GM23338 (cell line): ENCODE results near the gene ALDOA. TPM values are rescaled to one million over a fixed set of nuclear protein-coding genes. Genes with fewer than 3 reads are reported as not detected.

Source experiments
- CREB1 ChIP-seq: fragments of 250-450 bp; sonication (Bioruptor Pico); IDR thresholded peaks from 2 replicates; pipeline ENCODE4 v1.5.0; 2020; ENCODE audit warnings: low read depth, mild to moderate bottlenecking, moderate library complexity
- EZH2 ChIP-seq: fragments of 200-600 bp; sonication (generic); IDR thresholded peaks from one replicate; pipeline ENCODE4 v1.8.0; 2017; ENCODE audit warnings: antibody characterized with exemption, mild to moderate bottlenecking, low read depth; ENCODE audit not compliant: unreplicated experiment
- JUNB ChIP-seq: IDR thresholded peaks from one replicate; pipeline ENCODE4 v1.6.1; 2016; ENCODE audit warnings: antibody characterized with exemption; ENCODE audit not compliant: unreplicated experiment
- ZNF114 ChIP-seq: fragments of 250-450 bp; sonication (Bioruptor Pico); IDR thresholded peaks from 2 replicates; pipeline ENCODE4 v1.5.0; 2020; ENCODE audit warnings: mild to moderate bottlenecking, moderate library complexity
- ZNF331 ChIP-seq: fragments of 250-450 bp; sonication (Bioruptor Pico); IDR thresholded peaks from 2 replicates; pipeline ENCODE4 v1.5.0; 2020; ENCODE audit warnings: low read depth, mild to moderate bottlenecking, moderate library complexity
- polyA plus RNA-seq: library from polyadenylated mRNA; unstranded; fragments of >200 nt; fragmentation: Nextera tagmentation; extraction: Ambion mirVana; gene quantifications from 2 replicates; pipeline ENCODE4 v1.2.1, GENCODE V29; 2016
- total RNA-seq: library from RNA; depleted of rRNA; stranded (reverse); fragments of >200 nt; shearing (Covaris generic); gene quantifications from 2 replicates; pipeline ENCODE4 v1.2.3, GENCODE V29; 2014
- TF ChIP-seq, protein P1 (sequence below): fragments of 250-450 bp; sonication (Bioruptor Pico); IDR thresholded peaks from 2 replicates; pipeline ENCODE4 v1.5.0; 2020; ENCODE audit warnings: mild to moderate bottlenecking, moderate library complexity
- TF ChIP-seq, protein P2 (sequence below), 2 experiments: fragments of 200-600 bp in 1 of 2; sonication (generic) in 1 of 2; conservative IDR thresholded peaks; 2 replicates each; pipeline versions ENCODE4 v1.5.1 to v1.6.1; 2016 to 2017; ENCODE audit warnings: antibody characterized with exemption in 2 of 2, low read depth in 2 of 2, mild to moderate bottlenecking in 2 of 2, moderate library complexity in 1 of 2

ALDOA gene
- total and polyA plus RNA-seq, 2 experiments from 2014 or later, result 1,054 to 1,306 TPM

GRCh38 chr16:30104492-30104891 lies 38.9 kb downstream of the ALDOA start (continued):
- TF ChIP-seq, protein P1, sequence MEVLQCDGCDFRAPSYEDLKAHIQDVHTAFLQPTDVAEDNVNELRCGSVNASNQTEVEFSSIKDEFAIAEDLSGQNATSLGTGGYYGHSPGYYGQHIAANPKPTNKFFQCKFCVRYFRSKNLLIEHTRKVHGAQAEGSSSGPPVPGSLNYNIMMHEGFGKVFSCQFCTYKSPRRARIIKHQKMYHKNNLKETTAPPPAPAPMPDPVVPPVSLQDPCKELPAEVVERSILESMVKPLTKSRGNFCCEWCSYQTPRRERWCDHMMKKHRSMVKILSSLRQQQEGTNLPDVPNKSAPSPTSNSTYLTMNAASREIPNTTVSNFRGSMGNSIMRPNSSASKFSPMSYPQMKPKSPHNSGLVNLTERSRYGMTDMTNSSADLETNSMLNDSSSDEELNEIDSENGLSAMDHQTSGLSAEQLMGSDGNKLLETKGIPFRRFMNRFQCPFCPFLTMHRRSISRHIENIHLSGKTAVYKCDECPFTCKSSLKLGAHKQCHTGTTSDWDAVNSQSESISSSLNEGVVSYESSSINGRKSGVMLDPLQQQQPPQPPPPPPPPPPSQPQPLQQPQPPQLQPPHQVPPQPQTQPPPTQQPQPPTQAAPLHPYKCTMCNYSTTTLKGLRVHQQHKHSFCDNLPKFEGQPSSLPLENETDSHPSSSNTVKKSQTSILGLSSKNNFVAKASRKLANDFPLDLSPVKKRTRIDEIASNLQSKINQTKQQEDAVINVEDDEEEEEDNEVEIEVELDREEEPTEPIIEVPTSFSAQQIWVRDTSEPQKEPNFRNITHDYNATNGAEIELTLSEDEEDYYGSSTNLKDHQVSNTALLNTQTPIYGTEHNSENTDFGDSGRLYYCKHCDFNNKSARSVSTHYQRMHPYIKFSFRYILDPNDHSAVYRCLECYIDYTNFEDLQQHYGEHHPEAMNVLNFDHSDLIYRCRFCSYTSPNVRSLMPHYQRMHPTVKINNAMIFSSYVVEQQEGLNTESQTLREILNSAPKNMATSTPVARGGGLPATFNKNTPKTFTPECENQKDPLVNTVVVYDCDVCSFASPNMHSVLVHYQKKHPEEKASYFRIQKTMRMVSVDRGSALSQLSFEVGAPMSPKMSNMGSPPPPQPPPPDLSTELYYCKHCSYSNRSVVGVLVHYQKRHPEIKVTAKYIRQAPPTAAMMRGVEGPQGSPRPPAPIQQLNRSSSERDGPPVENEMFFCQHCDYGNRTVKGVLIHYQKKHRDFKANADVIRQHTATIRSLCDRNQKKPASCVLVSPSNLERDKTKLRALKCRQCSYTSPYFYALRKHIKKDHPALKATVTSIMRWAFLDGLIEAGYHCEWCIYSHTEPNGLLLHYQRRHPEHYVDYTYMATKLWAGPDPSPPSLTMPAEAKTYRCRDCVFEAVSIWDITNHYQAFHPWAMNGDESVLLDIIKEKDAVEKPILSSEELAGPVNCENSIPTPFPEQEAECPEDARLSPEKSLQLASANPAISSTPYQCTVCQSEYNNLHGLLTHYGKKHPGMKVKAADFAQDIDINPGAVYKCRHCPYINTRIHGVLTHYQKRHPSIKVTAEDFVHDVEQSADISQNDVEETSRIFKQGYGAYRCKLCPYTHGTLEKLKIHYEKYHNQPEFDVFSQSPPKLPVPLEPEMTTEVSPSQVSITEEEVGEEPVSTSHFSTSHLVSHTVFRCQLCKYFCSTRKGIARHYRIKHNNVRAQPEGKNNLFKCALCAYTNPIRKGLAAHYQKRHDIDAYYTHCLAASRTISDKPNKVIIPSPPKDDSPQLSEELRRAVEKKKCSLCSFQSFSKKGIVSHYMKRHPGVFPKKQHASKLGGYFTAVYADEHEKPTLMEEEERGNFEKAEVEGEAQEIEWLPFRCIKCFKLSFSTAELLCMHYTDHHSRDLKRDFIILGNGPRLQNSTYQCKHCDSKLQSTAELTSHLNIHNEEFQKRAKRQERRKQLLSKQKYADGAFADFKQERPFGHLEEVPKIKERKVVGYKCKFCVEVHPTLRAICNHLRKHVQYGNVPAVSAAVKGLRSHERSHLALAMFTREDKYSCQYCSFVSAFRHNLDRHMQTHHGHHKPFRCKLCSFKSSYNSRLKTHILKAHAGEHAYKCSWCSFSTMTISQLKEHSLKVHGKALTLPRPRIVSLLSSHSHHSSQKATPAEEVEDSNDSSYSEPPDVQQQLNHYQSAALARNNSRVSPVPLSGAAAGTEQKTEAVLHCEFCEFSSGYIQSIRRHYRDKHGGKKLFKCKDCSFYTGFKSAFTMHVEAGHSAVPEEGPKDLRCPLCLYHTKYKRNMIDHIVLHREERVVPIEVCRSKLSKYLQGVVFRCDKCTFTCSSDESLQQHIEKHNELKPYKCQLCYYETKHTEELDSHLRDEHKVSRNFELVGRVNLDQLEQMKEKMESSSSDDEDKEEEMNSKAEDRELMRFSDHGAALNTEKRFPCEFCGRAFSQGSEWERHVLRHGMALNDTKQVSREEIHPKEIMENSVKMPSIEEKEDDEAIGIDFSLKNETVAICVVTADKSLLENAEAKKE (CRISPR knock-in tag), result no peak
- TF ChIP-seq ZNF114 (CRISPR knock-in tag), result no peak
- TF ChIP-seq ZNF331 (CRISPR knock-in tag), result no peak
- TF ChIP-seq, protein P2, sequence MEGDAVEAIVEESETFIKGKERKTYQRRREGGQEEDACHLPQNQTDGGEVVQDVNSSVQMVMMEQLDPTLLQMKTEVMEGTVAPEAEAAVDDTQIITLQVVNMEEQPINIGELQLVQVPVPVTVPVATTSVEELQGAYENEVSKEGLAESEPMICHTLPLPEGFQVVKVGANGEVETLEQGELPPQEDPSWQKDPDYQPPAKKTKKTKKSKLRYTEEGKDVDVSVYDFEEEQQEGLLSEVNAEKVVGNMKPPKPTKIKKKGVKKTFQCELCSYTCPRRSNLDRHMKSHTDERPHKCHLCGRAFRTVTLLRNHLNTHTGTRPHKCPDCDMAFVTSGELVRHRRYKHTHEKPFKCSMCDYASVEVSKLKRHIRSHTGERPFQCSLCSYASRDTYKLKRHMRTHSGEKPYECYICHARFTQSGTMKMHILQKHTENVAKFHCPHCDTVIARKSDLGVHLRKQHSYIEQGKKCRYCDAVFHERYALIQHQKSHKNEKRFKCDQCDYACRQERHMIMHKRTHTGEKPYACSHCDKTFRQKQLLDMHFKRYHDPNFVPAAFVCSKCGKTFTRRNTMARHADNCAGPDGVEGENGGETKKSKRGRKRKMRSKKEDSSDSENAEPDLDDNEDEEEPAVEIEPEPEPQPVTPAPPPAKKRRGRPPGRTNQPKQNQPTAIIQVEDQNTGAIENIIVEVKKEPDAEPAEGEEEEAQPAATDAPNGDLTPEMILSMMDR (conservative IDR thresholded peaks at IDR 0.05; ENCODE audit: low read depth in 2 of 2), result no peak
- no peak for TF ChIP-seq EZH2
- no peak for TF ChIP-seq JUNB
- TF ChIP-seq CREB1, result no peak
